ENCODE results near the gene KCNIP4. TPM values are rescaled to one million over a fixed set of nuclear protein-coding genes. Genes with fewer than 3 reads are reported as not detected.

Gene KCNIP4
- total RNA-seq, 1 experiment from 2014 or later: not detected

- BruUV-seq (replicated peaks): no TSS peak
- Histone ChIP-seq H3K4me2 (no peak overlapping the region), H3K9me2 (ENCODE audit: insufficient read depth) (no peaks in the 10 kb centered on the region), H3K9me3 (ENCODE audit: insufficient read depth, low read depth) (no peaks in the 10 kb centered on the region), H2AFZ (no peak overlapping the region), H3F3A (ENCODE audit: insufficient read depth, low read depth) (no peaks in the 10 kb centered on the region), H3K4me1 (replicated peaks; ENCODE audit: insufficient read depth) (no peaks in the 10 kb centered on the region), H3K79me2 (ENCODE audit: low read depth) (no peaks in the 10 kb centered on the region), H3K4me3 (no peak overlapping the region), H4K20me1 (ENCODE audit: insufficient read depth) (no peaks in the 10 kb centered on the region), H3K27ac (no peak overlapping the region), H3K36me3 (ENCODE audit: low read depth) (no peaks in the 10 kb centered on the region), H3K27me3 (ENCODE audit: insufficient read depth, low read depth) (no peaks in the 10 kb centered on the region)
- CTCF ChIA-PET: no interaction called here
- no peak for TF ChIP-seq CTCF (conservative IDR thresholded peaks at IDR 0.05)
- no peak for TF ChIP-seq EZH2 (IDR thresholded peaks at IDR 0.05; ENCODE audit: low read depth)
- POLR2A ChIA-PET (ENCODE audit: unreplicated experiment): no interaction called here
- no peak for DNase-seq
- intact Hi-C loops (cut with micrococcal nuclease; ENCODE audit: unreplicated experiment): no loop called here
Measured at GRCh38 chr4:21775703-21776102, 172.9 kb downstream of the KCNIP4 start.

DNA sequence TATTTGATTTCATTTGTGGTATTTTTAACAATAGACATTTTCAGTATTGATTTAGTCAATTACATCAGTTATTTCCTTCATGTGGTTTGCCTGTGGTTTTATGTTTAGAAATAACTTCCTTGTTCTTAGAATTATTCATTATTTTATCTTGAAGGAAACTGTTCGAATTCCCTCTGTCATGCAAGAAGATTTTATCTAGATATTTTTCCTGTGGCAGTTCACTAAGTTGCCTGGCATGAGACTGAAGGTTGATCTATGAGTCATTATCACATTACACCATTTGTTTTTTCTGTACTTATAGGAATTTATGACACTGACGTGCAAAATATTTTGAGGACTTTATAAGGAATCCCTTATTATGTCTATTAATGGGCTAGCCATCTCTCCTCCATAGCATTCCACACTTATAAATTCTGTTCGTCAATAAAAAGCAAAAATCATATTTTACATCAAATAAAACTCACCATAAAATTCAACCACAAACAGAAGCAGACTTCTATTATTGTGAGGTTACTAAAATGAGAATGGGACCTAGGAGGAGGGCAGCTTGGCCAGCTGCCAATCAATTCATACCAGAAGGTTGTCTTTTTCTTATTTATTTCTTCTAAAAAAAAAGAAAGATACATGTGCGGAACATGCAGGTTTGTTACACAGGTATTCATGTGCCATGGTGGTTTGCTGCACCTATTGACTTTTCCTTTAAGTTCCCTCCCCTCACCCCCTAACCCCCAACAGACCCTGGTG lies 179.0 kb downstream of the KCNIP4 start:
- H3K4me3 ChIP-seq: no peak overlapping the region
- no peaks in the 10 kb centered on the region for H3K9me3 ChIP-seq (ENCODE audit: insufficient read depth, low read depth)
- H4K20me1 ChIP-seq (ENCODE audit: insufficient read depth): no peaks in the 10 kb centered on the region
- H3K27me3 ChIP-seq (ENCODE audit: insufficient read depth, low read depth): no peaks in the 10 kb centered on the region
- H3K79me2 ChIP-seq (ENCODE audit: low read depth): no peaks in the 10 kb centered on the region
- peaks cover 5% of the 10 kb centered on the region; the same call in 1 of the 2 replicates for H3F3A ChIP-seq (ENCODE audit: insufficient read depth, low read depth)
- BruUV-seq (replicated peaks): no TSS peak
- no peaks in the 10 kb centered on the region for H3K9me2 ChIP-seq (ENCODE audit: insufficient read depth)
- no peak overlapping the region for H3K27ac ChIP-seq
- DNase-seq: peak in 1 of 2 experiments; percentile 64
- no peaks in the 10 kb centered on the region for H3K36me3 ChIP-seq (ENCODE audit: low read depth)
- CTCF ChIA-PET: no interaction called here
- POLR2A ChIA-PET (ENCODE audit: unreplicated experiment): no interaction called here
- no peak overlapping the region for H3K4me2 ChIP-seq
- TF ChIP-seq CTCF (conservative IDR thresholded peaks at IDR 0.05) (no peak), EZH2 (IDR thresholded peaks at IDR 0.05; ENCODE audit: low read depth) (no peak)
- intact Hi-C loops (cut with micrococcal nuclease; ENCODE audit: unreplicated experiment): loop anchor here (2.0 to 10.0 kb wide), 4 partner anchors 33 to 1351 kb away; no protein-coding TSS in a partner anchor
- no peaks in the 10 kb centered on the region for H3K4me1 ChIP-seq (replicated peaks; ENCODE audit: insufficient read depth)
- H2AFZ ChIP-seq: no peak overlapping the region

DNA sequence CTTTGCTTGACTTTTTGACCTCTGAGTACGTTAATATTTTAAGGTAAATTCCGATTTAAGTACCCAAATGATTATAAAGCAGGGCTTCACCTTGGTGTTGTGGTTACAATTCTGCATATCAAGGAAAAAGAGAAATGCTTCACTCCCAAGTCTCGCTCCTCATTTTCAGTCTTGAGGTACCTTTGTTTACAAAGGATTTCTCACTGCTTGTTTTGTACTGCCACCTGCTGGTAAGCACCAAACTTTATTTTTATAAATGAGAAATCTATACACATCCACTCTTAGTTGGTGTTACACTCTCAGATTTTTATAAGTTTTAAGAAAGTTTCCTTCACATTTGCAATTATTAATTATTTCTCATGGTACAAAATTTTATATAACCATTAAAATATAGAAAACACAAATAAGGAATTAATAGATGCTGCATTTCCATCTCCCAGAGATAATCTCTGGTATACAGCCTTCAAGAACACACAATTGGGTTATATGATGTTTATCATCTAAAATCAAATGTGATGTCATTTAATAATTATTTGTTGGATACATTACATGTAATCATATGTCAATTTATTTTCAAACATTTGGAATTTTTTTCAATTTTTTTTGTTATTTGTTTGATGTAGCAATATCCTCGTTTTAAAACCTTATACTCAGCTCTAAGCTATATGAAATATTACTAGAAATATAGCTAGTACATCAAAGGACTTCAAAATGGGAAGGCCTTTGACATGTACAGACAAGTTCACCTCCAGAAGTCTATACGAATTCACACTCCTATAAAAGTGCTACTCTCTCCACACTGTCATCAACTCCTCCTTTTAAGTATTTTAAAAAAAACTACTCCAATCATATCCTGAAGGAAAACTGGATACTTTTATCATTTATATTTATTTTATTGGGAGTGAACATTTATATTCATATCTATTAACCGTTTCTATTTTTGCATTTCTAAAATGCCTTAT lies 179.9 kb downstream of the KCNIP4 start:
- Histone ChIP-seq H3K9me2 (ENCODE audit: insufficient read depth) (no peaks in the 10 kb centered on the region), H3K36me3 (ENCODE audit: low read depth) (no peaks in the 10 kb centered on the region), H3F3A (ENCODE audit: insufficient read depth, low read depth) (peaks cover 5% of the 10 kb centered on the region; the same call in 1 of the 2 replicates), H3K27me3 (ENCODE audit: insufficient read depth, low read depth) (no peaks in the 10 kb centered on the region), H3K27ac (no peak overlapping the region), H3K9me3 (ENCODE audit: insufficient read depth, low read depth) (no peaks in the 10 kb centered on the region), H3K79me2 (ENCODE audit: low read depth) (no peaks in the 10 kb centered on the region), H3K4me2 (no peak overlapping the region), H2AFZ (no peak overlapping the region), H4K20me1 (ENCODE audit: insufficient read depth) (no peaks in the 10 kb centered on the region), H3K4me3 (no peak overlapping the region), H3K4me1 (replicated peaks; ENCODE audit: insufficient read depth) (no peaks in the 10 kb centered on the region)
- TF ChIP-seq CTCF (conservative IDR thresholded peaks at IDR 0.05): peak; percentile 78
- TF ChIP-seq EZH2 (IDR thresholded peaks at IDR 0.05; ENCODE audit: low read depth): no peak
- no TSS peak for BruUV-seq (replicated peaks)
- no peak for DNase-seq
- intact Hi-C loops (cut with micrococcal nuclease; ENCODE audit: unreplicated experiment): loop anchor here (1.0 to 10.0 kb wide), 5 partner anchors 34 to 1350 kb away; no protein-coding TSS in a partner anchor
- ChIA-PET POLR2A (ENCODE audit: unreplicated experiment) (no interaction called here), CTCF (no interaction called here)
